K562 (cell line): Measurements from ENCODE around the gene ZNF609. TPM values are rescaled to one million over a fixed set of nuclear protein-coding genes. Genes with fewer than 3 reads are reported as not detected.
A peak's percentile ranks its signal among the peaks of the same experiment; 100 is the strongest.

Experiments
- BRD4 ChIP-seq: fragments of 200-600 bp; sonication (generic); IDR thresholded peaks from 2 replicates; pipeline ENCODE4 v1.6.1; 2017; ENCODE audit warnings: inconsistent platforms
- BRD9 ChIP-seq: fragments of 450-650 bp; IDR thresholded peaks from 2 replicates; pipeline ENCODE4 v1.6.1; 2018; ENCODE audit warnings: low read depth; ENCODE audit not compliant: partially characterized antibody
- C11orf30 ChIP-seq: fragments of 450-650 bp; IDR thresholded peaks from 2 replicates; pipeline ENCODE4 v1.6.1; 2016; ENCODE audit warnings: low read depth, mild to moderate bottlenecking
- HBP1 ChIP-seq: fragments of 450-650 bp; formaldehyde crosslinking; IDR thresholded peaks from 2 replicates; pipeline ENCODE4 v1.4.0; 2022; ENCODE audit warnings: missing genetic modification characterization
- JUN ChIP-seq, 2 experiments: sonication (generic) in 1 of 2; formaldehyde crosslinking in 1 of 2; IDR thresholded peaks; 2 replicates each; pipeline versions ENCODE4 v1.6.1 to v1.8.0; 2012 to 2022; ENCODE audit warnings: borderline replicate concordance in 2 of 2, mild to moderate bottlenecking in 2 of 2, improper control_type of control experiment in 1 of 2, low read depth in 1 of 2, low read length in 1 of 2, missing genetic modification reagents in 1 of 2
- NFRKB ChIP-seq: fragments of 450-650 bp; IDR thresholded peaks from 2 replicates; pipeline ENCODE4 v1.6.1; 2016; ENCODE audit warnings: low read depth
- PHF20 ChIP-seq: fragments of 450-650 bp; IDR thresholded peaks from 2 replicates; pipeline ENCODE4 v1.6.1; 2018; ENCODE audit not compliant: partially characterized antibody
- POLR2G ChIP-seq: fragments of 200-400 bp; formaldehyde crosslinking; IDR thresholded peaks from 2 replicates; pipeline ENCODE4 v1.6.1; 2017; ENCODE audit warnings: low read depth, mild to moderate bottlenecking, antibody characterized with exemption, low read length, moderate library complexity
- POLR3A ChIP-seq: IDR thresholded peaks from 2 replicates; pipeline ENCODE4 v1.6.1; 2011; ENCODE audit warnings: borderline replicate concordance, mild to moderate bottlenecking, moderate library complexity; ENCODE audit not compliant: insufficient read length, insufficient read depth; ENCODE audit errors: extremely low read depth
- RFX1 ChIP-seq: fragments of 450-650 bp; IDR thresholded peaks from 2 replicates; pipeline ENCODE4 v1.6.1; 2016; ENCODE audit warnings: mild to moderate bottlenecking, moderate library complexity
- SIX5 ChIP-seq, 2 experiments: IDR thresholded peaks; 2 replicates each; pipeline ENCODE4 v1.6.1; 2011; ENCODE audit warnings: low read length in 2 of 2, borderline replicate concordance in 1 of 2, low read depth in 1 of 2, mild to moderate bottlenecking in 1 of 2, moderate library complexity in 1 of 2; ENCODE audit not compliant: insufficient read depth in 1 of 2
- SOX6 ChIP-seq: fragments of 450-650 bp; IDR thresholded peaks from 2 replicates; pipeline ENCODE4 v1.6.1; 2014; ENCODE audit warnings: mild to moderate bottlenecking
- U2AF1 ChIP-seq: fragments of 200-400 bp; formaldehyde crosslinking; optimal IDR thresholded peaks from 2 replicates; pipeline ENCODE3; 2017; ENCODE audit warnings: mild to moderate bottlenecking, low read depth, low read length, moderate library complexity
- ZNF239 ChIP-seq: fragments of 250-450 bp; sonication (Bioruptor Pico); IDR thresholded peaks from 2 replicates; pipeline ENCODE4 v1.4.0; 2020; ENCODE audit warnings: mild to moderate bottlenecking
- ZNF398 ChIP-seq: fragments of 250-450 bp; sonication (Bioruptor Pico); IDR thresholded peaks from 2 replicates; pipeline ENCODE4 v1.8.0; 2021; ENCODE audit warnings: moderate library complexity, mild to moderate bottlenecking, inconsistent platforms
- ZNF586 ChIP-seq: fragments of 450-650 bp; formaldehyde crosslinking; conservative IDR thresholded peaks from 2 replicates; pipeline ENCODE4 v1.4.0; 2020; ENCODE audit warnings: mild to moderate bottlenecking, moderate library complexity
- ZNF609 ChIP-seq: sonication (generic); formaldehyde crosslinking; IDR thresholded peaks from 2 replicates; pipeline ENCODE4 v1.8.1; 2023; ENCODE audit warnings: missing genetic modification reagents, mild to moderate bottlenecking, borderline replicate concordance
- polyA plus RNA-seq, 8 experiments: library from polyadenylated mRNA; depleted of rRNA in 4 of 8; stranded (reverse) in 5 of 8; unstranded in 3 of 8; fragments of >200 nt; fragmentation: Nextera tagmentation in 2 of 8; fragmentation: Illumina TruSeq in 1 of 8; extraction: Ambion mirVana in 2 of 8; extraction: Trizol in 1 of 8; gene quantifications; 2 replicates each; pipeline versions ENCODE4 v1.2.1 to v1.2.3, GENCODE V29; 2011 to 2014; ENCODE audit warnings: inconsistent platforms in 1 of 8, missing spikeins in 1 of 8
- total RNA-seq, 7 experiments: library from RNA; depleted of rRNA in 6 of 7; stranded (reverse); fragments of >200 nt in 6 of 7; fragmentation: Illumina TruSeq in 2 of 7; extraction: Trizol in 2 of 7; gene quantifications; 2 replicates each; pipeline versions ENCODE4 v1.2.1 to v1.2.3, GENCODE V29; 2011 to 2021; ENCODE audit warnings: low replicate concordance in 1 of 7

ZNF609 gene
- total and polyA plus RNA-seq, 9 of the 15 experiments (the other 6 are each of a cell fraction or from before 2014, with no cell fraction given): 3.0 to 38.7 (median 17.8) TPM

GRCh38 chr15:64443747-64444621 is 16.4 kb upstream of the ZNF609 start (continued):
- TF ChIP-seq ZNF239 (no peak), POLR3A (no peak), ZNF398 (CRISPR knock-in tag) (no peak), C11orf30 (peak; percentile 42; the same call in 1 of the 2 replicates), SOX6 (0 out of 2 replicates have a peak, but pooled peaks have one; percentile 21), U2AF1 (no peak), ZNF586 (CRISPR knock-in tag) (no peak), BRD9 (no peak), JUN (IDR thresholded peaks at IDR 0.05; ENCODE audit: borderline replicate concordance, low read depth, low read length) (peak; percentile 14), JUN (CRISPR knock-in tag; IDR thresholded peaks at IDR 0.05; ENCODE audit: borderline replicate concordance) (no peak), PHF20 (no peak), BRD4 (no peak), SIX5 (IDR thresholded peaks at IDR 0.05; ENCODE audit: borderline replicate concordance in 1 of 2, insufficient read depth in 1 of 2, low read depth in 1 of 2, low read length in 2 of 2) (no peak), ZNF609 (CRISPR knock-in tag) (no peak), RFX1 (0 out of 2 replicates have a peak, but pooled peaks have one; percentile 9), HBP1 (CRISPR knock-in tag) (no peak), NFRKB (no peak), POLR2G (no peak)
